HG02763 (cell line): ENCODE measurements around the gene IKZF1.
A peak's percentile ranks its signal among the peaks of the same experiment; 100 is the strongest.

Experiments used
- ATAC-seq: cut with Tn5 transposase; IDR thresholded peaks from one replicate; pipeline ENCODE4 v1.9.1; 2021; ENCODE audit warnings: mild to moderate bottlenecking, moderate library complexity; ENCODE audit not compliant: unreplicated experiment

IKZF1 gene

DNA sequence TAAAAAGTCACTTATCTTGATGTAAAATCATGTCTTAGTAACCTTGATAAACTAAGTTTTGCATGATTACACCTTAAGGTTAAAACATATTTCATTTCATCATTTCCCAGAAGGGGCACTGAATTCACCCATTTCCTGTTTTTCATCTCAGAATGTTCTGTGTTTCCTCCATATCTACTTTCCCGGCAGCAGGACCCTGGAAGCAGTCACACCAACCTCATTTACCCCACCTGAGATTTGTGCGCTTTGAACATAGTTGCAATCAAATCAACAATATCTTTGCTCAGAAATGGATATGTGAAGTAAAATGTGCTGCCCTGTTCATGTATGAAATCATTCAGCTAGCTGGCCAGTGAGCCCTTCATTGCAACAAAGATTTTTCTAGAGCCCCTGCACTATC, 46.8 kb downstream of the IKZF1 start:
- ATAC-seq = no peak

DNA sequence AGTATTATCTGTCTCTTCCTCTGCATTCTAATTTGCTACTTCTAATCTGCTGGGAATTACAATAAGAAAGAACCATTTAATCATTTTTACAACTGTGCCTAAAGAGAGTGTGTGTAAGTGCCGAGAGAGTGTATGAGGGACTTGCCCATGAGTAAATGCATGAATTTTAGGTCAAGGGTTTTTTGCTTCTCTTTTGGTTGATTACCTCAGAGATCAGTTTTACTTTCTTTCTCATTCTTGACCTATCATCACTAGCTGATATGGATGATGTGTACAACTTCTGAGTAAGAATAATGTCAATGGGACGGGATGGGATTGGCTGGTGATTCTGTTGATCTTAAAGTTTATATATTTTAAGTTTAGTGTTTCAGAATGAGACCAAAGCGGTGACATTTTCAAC, 47.8 kb downstream of the IKZF1 start:
- ATAC-seq = peak; percentile 86

DNA sequence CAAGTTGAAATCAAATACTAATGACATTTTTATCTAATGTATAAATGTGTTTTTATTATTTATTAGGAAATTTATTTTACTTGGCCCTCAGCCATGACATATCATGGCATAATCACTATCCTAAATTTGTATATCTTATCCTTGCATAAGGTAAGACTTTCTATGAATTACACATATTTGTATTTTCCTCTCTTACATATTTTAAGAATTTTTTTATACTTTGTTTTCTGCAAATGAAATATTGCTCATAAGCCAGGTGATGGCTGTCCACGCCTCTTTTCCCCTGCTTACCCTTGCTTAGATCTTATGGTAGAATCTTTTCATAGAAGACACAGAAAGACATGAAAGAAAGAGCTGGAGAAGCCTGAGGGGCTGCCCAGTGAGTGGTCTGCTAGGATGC, 48.2 kb downstream of the IKZF1 start:
- ATAC-seq = no peak

DNA sequence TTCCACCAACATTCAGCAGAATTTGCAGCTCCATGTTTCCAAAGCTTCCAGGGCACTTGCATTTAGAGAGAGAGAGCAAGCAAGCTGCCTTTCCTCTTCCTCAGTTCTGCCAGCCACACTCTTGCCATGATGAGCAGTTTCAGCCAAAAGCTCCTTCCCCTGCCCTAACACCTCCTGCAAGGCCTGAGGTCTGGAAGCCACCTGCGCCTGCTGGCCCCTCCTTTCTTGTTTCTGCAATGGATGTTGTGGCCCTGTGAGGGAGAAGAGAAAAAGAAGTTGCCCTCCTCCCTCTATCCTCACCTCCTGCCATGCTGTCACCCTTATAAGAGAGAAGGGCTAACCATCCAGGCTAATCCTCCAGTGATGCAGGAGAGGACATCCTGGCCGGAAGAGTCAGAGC, 48.7 kb downstream of the IKZF1 start:
- ATAC-seq = no peak

DNA sequence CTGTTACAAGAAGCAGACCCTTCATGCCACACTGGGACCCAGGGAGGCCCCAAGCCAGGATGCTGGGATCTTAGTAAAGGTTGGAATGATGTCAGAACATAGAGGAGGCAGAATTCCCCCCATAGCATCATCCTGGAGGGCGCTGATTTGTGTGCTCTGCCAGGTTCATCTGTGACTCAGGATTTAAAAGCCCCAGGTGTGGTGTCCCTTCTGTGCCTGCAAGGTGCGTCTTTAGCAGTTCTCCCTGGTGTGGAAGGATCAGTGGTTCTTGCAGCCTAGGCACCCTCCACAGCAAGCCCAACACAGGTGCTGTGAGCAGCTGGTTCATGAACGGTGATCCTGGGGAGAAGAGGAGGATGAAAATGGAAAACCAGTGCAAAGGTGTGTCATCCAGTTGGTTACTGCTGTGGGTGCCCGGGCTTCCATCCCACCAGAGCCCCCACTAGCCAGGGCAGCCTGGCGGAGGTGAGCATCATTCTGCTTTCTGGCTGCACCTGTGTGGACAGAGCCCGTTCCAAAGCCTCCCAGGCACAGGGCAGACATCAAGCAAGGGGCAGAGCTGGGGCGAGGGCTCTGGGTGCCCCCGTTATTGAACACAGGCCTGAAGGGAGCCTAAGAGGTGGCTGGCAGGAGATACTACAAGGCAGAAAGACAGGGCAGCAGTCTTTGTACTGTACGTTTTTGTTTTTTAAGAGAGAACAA, 49.5 kb downstream of the IKZF1 start:
- no peak for ATAC-seq

DNA sequence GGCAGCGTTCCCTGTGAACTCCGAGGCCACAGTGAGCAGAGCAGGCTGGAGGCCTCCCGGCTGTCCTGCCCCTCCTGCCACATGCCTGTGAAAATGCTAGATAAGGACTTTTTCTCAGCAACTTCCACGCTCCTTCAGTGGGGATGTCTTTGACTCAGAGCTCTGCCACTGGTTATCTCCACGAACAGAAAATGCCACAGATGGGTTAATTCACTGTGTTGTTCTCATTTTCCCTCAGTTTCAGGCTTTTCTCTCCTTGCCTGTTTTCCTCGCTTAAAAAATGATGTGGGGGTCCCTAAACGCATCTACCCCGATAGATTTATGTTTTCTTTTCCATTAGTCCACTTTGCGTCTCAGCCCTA, 51.3 kb downstream of the IKZF1 start:
- no peak for ATAC-seq

DNA sequence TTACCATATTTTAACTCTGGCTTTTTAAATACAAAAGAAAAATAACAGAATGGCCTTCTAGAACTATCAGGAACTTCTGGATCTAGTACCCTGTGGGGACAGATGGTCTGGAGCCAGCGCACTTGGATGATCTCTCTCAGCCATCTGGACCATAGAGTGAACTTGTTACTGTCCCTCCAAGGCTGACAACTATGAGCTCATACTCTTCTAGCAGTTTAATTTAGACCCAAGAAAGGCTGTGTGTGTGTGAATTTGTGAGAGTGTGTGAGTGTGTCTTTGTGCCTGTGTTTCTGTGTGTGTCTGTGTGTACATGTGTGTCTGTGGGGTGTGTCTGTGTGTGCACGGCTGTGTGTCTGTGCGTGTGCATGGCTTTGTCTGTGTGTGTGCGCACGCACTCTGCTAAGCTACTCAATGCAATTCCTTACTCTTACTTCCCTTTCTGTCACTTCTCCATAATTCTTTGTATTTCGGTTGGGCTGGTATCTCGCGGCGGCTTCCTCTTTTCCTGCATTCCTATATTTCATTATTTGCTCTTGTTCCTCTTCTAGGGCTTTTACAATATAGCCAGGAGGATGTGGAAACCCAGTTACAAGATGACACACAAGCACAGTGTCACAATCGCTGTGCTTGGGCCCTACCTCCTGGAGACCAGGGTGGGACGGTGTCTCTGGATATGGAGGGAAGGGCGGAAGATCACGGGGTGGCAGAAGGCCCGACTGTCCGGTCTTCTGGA, 51.9 kb downstream of the IKZF1 start:
- no peak for ATAC-seq

DNA sequence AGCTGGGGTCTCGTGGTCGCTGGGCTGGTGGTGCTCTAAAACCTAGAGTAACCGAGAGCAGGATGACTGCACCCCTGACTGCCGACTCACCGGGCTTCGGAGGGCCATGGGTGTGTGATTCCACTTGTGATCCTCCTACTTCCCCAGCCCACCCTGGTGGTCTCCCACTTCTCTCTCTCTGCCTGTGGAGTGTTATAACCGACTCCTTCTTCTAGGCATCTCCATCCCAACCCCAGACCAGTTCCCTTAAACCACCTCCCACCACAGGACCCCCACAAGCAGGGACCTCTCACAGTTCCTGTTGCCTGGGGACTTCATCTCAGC, 52.4 kb downstream of the IKZF1 start:
- no peak for ATAC-seq

DNA sequence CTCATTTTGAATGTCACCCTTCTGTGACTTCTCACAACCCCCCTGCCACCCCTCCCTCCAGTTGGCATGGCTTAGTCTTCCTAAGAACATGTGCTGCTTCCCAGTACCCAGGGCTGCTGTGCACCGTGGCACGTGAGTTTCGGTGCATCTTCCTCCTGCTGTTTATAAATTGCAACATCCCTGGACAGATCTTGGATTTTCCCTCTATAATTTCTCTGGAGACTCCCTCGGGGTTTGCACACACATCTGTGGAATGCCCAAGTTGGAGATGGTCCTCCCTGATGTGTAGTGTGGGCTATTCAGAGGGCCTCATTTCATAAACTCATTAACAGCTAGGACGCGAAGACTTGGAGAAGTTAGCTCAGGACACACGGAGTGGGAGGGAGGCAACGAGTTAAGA, 52.9 kb downstream of the IKZF1 start:
- no peak for ATAC-seq

DNA sequence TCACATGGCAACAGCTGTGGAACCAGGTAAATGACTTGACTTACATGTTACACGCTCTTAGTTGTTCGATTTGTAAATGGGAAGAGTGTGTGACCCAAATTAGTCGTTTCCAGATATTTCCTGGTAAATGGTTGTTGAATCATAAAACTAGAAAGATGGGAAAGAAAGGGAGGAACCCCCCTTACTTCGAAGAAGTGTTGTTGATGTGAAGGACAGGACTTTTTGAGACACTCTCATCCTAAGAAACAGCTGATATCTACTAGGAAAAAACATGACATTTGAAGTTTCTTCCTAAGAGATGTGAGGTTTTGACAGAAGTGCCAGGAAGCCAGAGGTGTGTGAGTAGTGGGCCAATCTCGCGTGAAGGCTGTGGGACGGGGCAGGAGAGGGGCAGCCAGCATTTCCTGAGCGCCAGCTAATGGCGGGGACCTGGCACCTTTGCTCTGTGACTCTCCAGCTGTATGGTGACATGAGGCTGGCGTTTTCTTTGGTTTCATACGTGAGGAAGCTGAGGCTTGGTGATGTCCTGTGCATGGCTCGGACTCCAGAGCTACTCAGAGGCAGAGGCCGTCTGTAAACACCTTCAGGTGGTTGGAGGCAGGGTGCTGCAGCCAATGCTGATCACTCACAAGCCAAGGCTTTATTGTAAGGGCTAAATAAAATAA, 53.7 kb downstream of the IKZF1 start:
- no peak for ATAC-seq

DNA sequence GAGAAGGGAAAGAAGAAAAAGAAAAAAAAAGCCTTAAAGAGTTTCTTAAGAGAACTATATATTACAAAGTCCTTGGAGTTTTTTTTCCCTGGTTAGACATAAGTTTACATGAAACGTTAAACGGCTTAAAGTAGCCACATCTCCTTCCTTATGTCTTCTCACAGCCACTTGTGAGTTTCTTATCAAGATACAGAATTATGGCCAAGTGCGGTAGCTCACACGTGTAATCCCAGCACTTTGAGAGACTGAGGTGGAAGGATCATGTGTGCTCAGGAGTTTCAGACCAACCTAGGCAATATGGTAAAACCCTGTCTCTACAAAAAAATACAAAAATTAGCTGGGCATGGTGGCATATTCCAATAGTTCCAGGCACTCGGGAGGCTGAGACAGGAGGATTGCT, 54.3 kb downstream of the IKZF1 start:
- no peak for ATAC-seq

DNA sequence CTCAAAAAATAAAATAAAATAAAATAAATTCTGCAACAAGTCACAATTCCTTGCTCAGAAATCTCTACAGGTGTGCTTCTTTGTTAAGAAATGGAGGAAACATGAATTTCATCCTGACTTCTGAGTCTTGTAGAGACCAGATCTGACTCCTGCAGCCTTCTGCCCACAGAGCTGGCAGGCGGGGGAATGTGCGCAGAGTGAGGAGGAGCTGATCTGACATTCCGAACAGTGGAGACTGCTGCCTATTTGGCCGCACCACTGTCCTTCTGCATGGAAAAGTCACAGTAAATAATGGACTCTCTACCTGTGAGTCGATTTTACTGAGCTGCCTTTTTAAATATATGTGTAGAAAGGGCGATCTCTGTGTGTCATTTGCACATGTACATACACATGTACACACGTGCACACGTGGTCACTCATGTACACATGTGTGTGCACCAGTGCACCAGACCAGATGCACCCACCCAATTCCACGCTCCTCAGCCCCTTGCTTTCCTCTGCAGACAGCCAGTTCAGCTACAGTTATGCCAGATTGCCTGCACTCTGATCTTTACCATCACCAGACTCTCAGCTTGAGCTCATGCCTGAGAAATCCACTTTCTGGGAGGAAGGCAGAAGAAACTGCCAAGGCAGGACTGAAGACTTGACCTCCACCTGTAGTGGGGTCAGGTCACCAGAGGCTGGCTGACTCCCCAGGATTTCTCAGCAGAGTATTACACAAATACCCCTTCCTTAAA, 54.9 kb downstream of the IKZF1 start:
- no peak for ATAC-seq

DNA sequence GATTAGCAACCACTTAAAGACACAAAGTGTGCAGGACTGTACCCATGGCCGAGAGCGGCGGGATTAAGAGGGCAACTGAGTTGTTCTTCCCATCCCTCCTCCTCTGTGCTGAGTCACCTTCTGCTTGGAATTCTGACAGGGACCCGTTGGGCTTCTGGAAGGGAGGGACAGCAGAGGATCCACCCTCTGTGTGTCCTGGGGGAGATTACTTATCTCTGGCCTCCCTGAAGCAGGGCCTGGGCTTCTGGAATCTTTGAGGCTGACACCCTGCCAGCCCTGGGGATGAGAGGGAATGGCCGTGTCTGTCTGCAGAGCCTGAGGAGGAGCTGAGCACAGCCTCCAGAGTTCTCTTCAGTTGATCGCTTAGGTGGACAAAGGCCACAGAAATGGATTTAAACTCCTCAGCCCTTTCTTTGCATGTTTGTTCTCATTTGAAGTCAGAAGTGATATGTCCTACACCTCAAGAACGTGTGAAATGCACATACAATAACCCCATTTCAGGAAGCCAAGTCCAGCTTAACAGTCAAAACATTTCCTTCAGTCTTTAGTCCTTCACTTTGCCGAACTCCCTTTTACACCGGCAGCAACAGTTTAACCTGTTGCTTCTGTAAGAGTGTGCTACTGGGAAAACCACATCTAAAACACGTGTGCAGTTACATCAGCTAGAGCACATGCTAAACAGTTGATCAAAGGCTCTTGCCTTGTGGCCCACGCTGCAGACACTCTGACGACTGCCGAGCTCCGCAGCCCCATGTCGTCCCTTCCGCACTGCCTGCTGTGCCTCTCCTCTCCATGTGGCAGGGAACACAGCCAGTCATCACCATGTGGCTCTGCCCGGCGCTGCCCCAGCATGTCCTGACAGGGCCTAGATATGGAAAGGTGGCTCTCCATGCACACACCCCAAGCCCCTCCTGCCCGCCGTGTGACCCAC, 55.7 kb downstream of the IKZF1 start:
- ATAC-seq = no peak

DNA sequence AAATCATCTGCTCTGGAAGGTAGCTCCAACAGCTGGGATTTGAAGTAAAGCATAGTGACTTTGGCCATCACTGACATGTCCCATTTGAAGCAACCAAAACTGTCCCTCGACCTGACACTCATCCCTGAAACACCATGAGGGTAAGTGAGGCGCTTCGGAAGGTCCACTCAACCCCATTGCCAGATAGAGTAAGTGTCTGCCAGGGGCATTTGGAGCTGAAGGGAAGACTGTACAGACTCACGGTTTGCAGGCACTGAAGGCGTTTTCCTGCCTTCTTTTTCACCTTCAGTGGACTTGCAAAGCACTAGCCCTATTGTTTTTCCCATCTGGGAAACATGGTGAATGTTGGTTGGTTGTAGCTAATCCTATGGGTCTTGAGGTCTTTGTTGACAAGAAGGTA, 57.6 kb downstream of the IKZF1 start:
- ATAC-seq = no peak

DNA sequence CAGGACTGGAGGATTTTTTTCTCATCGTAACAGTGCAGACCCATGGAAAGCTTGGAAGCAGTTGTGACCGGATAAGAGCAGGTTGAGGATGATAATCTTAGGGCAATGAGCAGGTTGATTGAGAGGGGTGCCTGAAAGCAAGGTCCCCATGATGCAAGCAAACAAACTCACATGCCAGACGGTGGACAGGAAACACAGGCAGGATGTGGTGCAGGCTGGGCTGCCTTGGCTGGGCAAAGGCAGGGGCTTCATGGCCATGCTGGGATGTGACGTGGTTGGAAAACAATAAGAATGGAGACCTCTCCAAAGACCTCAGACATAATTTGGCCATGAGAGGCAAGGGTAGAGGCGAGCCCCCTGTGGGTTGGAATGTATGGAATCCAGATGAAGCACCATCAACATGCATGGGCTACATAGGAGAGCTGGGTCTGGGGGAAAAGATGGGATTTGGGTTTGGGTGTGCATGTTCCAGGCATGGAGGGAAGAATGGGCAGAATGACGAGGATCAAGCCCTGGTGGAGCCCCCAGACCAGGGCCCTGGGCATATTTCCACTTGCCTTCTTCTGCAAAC, 58.3 kb downstream of the IKZF1 start:
- no peak for ATAC-seq

DNA sequence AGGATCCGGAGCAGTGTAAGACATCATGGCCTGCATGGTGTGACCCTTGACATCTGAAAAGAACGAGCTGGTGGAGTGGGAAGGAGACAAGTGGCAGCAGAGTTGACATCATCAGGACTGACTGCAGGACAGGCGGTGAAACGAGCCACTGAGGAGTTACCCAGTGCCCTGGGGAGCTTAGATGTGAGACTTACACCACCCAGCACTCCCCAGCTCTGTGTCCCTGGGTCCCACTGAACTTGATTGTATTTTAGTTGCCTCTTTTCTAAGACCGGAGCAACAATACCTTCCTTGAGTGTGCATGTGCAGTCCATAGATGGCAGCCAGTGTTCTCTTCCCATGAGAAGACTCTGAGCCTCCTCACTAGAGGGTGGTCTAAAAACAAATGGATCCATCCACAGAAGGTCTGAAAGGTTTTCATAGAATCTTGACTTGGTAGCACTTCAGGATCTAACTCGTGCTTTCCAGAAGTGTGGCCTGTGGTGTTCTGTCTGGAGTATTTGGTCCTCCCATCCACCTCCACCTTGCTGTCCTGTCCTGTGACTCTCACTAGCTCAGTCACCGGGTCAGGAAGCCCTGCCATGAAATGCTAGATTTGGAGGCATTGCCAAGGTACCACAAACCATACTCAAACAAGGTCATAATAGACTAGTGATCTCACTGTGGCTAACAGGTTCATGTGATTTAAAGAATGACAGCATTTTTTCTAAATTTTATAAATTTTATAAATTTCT, 59.0 kb downstream of the IKZF1 start:
- no peak for ATAC-seq

DNA sequence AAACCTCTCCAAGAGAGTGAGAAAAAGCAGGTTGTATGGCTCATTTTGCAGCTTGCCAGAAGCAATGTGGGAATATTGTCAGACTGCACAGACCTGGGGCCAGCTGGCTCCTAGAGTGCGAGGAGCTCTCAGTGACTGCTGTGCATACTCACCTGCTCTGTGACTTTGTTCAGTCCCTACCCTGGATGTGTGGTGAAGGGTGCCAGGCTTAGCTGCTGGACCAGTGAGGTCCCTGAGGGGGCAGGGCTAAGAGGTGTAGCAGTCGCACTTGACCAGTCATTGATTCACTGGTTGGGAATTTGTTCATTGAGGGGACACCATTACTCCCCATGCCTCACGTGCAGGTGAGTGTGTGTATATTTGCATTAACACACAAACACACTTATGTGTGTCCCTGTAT, 60.1 kb downstream of the IKZF1 start:
- no peak for ATAC-seq

DNA sequence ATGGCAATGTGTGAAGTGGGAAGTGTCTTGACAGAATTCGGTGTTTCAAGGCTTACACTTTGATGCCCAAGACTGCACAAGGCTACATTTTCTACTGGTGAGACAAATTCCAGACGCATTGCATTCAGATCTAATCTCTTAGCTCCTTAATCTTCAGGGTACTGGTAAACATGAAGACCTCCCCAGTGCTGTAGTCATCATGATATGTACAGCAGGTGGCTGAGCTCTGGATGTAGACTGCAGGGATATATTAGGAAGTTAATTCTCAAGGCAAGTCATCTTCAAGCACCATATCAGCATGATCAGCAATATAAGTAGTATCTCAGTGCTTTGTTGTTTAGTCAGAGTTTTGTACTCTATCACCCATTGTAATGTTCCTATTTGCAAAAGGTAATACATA, 61.8 kb downstream of the IKZF1 start:
- no peak for ATAC-seq

DNA sequence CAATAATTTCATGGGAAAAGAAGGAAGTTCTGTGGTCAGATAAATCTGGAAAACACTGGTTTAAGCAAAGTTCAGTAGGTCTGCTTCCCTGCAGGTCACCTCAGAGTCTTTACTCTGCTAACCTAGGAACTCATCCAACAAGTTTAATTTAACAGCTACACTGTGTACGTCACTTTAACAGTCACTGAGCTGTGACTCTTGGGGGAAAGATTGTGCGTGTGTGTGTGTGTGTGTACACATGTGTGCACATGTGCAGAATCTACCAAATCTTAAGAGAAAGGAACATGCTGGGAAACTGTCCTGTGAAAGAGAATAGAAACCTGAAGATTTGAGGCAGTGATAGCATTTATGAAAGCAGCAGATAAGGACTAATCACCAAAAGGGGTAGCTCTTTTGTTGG, 62.6 kb downstream of the IKZF1 start:
- no peak for ATAC-seq

DNA sequence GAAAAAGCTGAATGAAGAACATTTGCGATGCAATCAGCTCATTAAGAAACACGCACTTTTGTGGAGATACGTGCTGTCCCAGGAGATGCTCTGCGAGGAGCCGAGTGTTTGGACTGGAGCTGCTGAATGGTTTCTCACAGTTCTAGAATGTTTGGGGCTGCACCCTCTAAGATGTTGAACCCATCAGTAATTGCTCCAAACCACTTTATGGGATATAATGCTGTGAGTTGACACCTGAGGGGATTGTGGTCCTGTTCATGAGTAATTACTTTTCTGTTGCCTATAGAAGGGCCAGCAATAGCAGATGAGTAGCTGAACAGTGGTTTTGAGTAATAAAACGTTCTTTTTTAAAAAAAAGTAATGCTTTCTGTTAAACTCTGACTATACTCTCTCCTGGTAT, 63.1 kb downstream of the IKZF1 start:
- ATAC-seq = no peak
